Measurements from ENCODE around the gene MAP3K2.

The MAP3K2 gene

GRCh38 chr2:127347015-127347414, 40.8 kb downstream of the MAP3K2 start:
- DNase-seq = no peak

- DNase-seq = no peak
Measured at GRCh38 chr2:127343277-127343676, 44.5 kb downstream of the MAP3K2 start.

- DNase-seq = no peak
Measured at GRCh38 chr2:127342101-127342500, 45.7 kb downstream of the MAP3K2 start.

GRCh38 chr2:127332335-127332734, 55.4 kb downstream of the MAP3K2 start:
- DNase-seq = no peak

GRCh38 chr2:127330753-127331152, 57.0 kb downstream of the MAP3K2 start:
- no peak for DNase-seq

- no peak for DNase-seq
Measured at GRCh38 chr2:127326289-127326945, 61.4 kb downstream of the MAP3K2 start.

GRCh38 chr2:127324635-127325034, 63.1 kb downstream of the MAP3K2 start:
- no peak for DNase-seq

GRCh38 chr2:127321303-127321702, 66.5 kb downstream of the MAP3K2 start:
- no peak for DNase-seq

- no peak for DNase-seq
Measured at GRCh38 chr2:127320586-127321275, 67.0 kb downstream of the MAP3K2 start.

- no peak for DNase-seq
Measured at GRCh38 chr2:127320067-127320466, 67.7 kb downstream of the MAP3K2 start.

- DNase-seq = no peak
Measured at GRCh38 chr2:127314193-127314988, 73.4 kb downstream of the MAP3K2 start.

GRCh38 chr2:127313406-127313805, 74.4 kb downstream of the MAP3K2 start:
- no peak for DNase-seq

GRCh38 chr2:127310980-127311379, 76.8 kb downstream of the MAP3K2 start:
- no peak for DNase-seq

- no peak for DNase-seq
Measured at GRCh38 chr2:127309468-127309867, 78.3 kb downstream of the MAP3K2 start.

GRCh38 chr2:127308586-127309138, 79.1 kb downstream of the MAP3K2 start:
- DNase-seq = no peak

GRCh38 chr2:127305990-127306585, 81.7 kb downstream of the MAP3K2 start:
- DNase-seq = no peak

GRCh38 chr2:127302168-127302567, 85.6 kb downstream of the MAP3K2 start:
- DNase-seq = no peak

- no peak for DNase-seq
Measured at GRCh38 chr2:127293748-127294562, 93.8 kb downstream of the MAP3K2 start, which contains the start of gene ERCC3. ERCC3 (minus strand) TSS chr2:127294144; CDS start chr2:127294081, 63 bp downstream.

- DNase-seq = no peak
Measured at GRCh38 chr2:127293386-127293747, 94.4 kb downstream of the MAP3K2 start.

- no peak for DNase-seq
Measured at GRCh38 chr2:127288274-127288673, 99.5 kb downstream of the MAP3K2 start.

GRCh38 chr2:127283275-127283674, 104.5 kb downstream of the MAP3K2 start:
- DNase-seq = no peak

GRCh38 chr2:127280693-127281092, 107.1 kb downstream of the MAP3K2 start:
- no peak for DNase-seq
